ENCODE results near the gene AFAP1L2. TPM values are rescaled to one million over a fixed set of nuclear protein-coding genes. Genes with fewer than 3 reads are reported as not detected.

The AFAP1L2 gene
- total and polyA plus RNA-seq, 9 of the 15 experiments (the other 6 are each of a cell fraction or from before 2014, with no cell fraction given), result 0.07 TPM; not detected in 8

- TF ChIP-seq SRSF9 (IDR thresholded peaks at IDR 0.05; ENCODE audit: borderline replicate concordance, low read depth, low read length), result no peak
- no peak for TF ChIP-seq ZNF699 (CRISPR knock-in tag; IDR thresholded peaks at IDR 0.05; ENCODE audit: insufficient replicate concordance)
Measured at GRCh38 chr10:114442091-114442630, 37.9 kb upstream of the AFAP1L2 start (continued).

- no peaks in the 10 kb centered on the region for H3K79me2 ChIP-seq (ENCODE audit: control insufficient read depth, insufficient read depth, low read length)
- BruUV-seq (replicated peaks), result no TSS peak
- no peaks in the 10 kb centered on the region for H4K20me1 ChIP-seq (replicated peaks; ENCODE audit: control insufficient read depth, insufficient read depth, low read length)
- H2AFZ ChIP-seq (ENCODE audit: low read depth, low read length), result no peak overlapping the region
- H3K4me3 ChIP-seq, result no peak overlapping the region
- no peak overlapping the region for H3K4me2 ChIP-seq (ENCODE audit: insufficient read depth, low read length)
- in situ Hi-C loops (cut with MboI) (no loop called here), intact Hi-C loops (cut with micrococcal nuclease) (no loop called here)
- H3K9ac ChIP-seq (ENCODE audit: insufficient read depth in 1 of 2, low read depth in 2 of 2, low read length in 2 of 2), result no peak overlapping the region
- ChIA-PET POLR2A (no interaction called here), CTCF (ENCODE audit: low intra/inter-chr PET ratio) (no interaction called here)
- no peaks in the 10 kb centered on the region for H3K9me1 ChIP-seq (ENCODE audit: control insufficient read depth, insufficient read depth, low read length)
- WGBS (ENCODE audit: insufficient coverage, low coverage, missing lambda C conversion rate), result 0% methylated on average over 1 of the region's 1 CpG
- H3K9me3 ChIP-seq (replicated peaks; ENCODE audit: control insufficient read depth, insufficient read depth, low read depth, low read length), result no peaks in the 10 kb centered on the region
- TF ChIP-seq SMC3 (conservative IDR thresholded peaks at IDR 0.05; ENCODE audit: insufficient read depth, low read depth, low read length) (no peak), ZNF586 (CRISPR knock-in tag; conservative IDR thresholded peaks at IDR 0.05) (no peak), GABPB1 (CRISPR knock-in tag; IDR thresholded peaks at IDR 0.05) (no peak), ARID2 (IDR thresholded peaks at IDR 0.05) (no peak), POLR2AphosphoS5 (IDR thresholded peaks at IDR 0.05; ENCODE audit: control insufficient read depth, insufficient read depth, low read depth, low read length) (no peak), RBM39 (optimal IDR thresholded peaks at IDR 0.05; ENCODE audit: low read depth, low read length) (no peak), BHLHE40 (IDR thresholded peaks at IDR 0.05; ENCODE audit: low read length) (no peak), BMI1 (IDR thresholded peaks at IDR 0.05; ENCODE audit: low read length) (no peak), E2F6 (IDR thresholded peaks at IDR 0.05; ENCODE audit: borderline replicate concordance in 1 of 2, extremely low read depth in 1 of 2, insufficient read depth in 1 of 2, insufficient read length in 1 of 2, low read depth in 1 of 2, low read length in 1 of 2, poor library complexity in 1 of 2, severe bottlenecking in 1 of 2) (no peak), BACH1 (tag; IDR thresholded peaks at IDR 0.05) (no peak), ZNF174 (CRISPR knock-in tag; IDR thresholded peaks at IDR 0.05) (no peak), GTF2B (IDR thresholded peaks at IDR 0.05; ENCODE audit: extremely low read depth, insufficient read length) (no peak), ZBTB11 (CRISPR knock-in tag; IDR thresholded peaks at IDR 0.05) (no peak), ZNF165 (CRISPR knock-in tag; IDR thresholded peaks at IDR 0.05; ENCODE audit: borderline replicate concordance) (no peak)
- no peaks in the 10 kb centered on the region for H3K4me1 ChIP-seq (replicated peaks in 1 of 2; ENCODE audit: control insufficient read depth in 2 of 2, insufficient read depth in 2 of 2, low read length in 2 of 2)
- DNase-seq (ENCODE audit: extremely low read depth in 1 of 4, low spot score in 3 of 4) (no peak), ATAC-seq (no peak), FAIRE-seq (no peak)
- H3K36me3 ChIP-seq (ENCODE audit: control insufficient read depth, insufficient read depth, low read length), result no peaks in the 10 kb centered on the region
- no peaks in the 10 kb centered on the region; a peak in 1 of 5 replicates for H3K27me3 ChIP-seq (ENCODE audit: control insufficient read depth in 2 of 2, insufficient read depth in 2 of 2, low read length in 2 of 2)
- no peak overlapping the region for H3K27ac ChIP-seq (ENCODE audit: extremely low read depth, low read depth, low read length)
Measured at GRCh38 chr10:114441107-114441506, 36.8 kb upstream of the AFAP1L2 start.

All from K562 (cell line).